Measurements from ENCODE around the gene PTPRA. TPM values are rescaled to one million over a fixed set of nuclear protein-coding genes. Genes with fewer than 3 reads are reported as not detected.

PTPRA gene
- total and polyA plus RNA-seq, 2 of the 4 experiments (the other 2 are of a cell fraction), result 35.0 to 50.0 TPM

- TF ChIP-seq MAZ (IDR thresholded peaks at IDR 0.05; ENCODE audit: borderline replicate concordance, low read depth, low read length), result no peak
- TF ChIP-seq RFX5 (IDR thresholded peaks at IDR 0.05; ENCODE audit: low read depth, low read length), result no peak
- TF ChIP-seq RAD21 (IDR thresholded peaks at IDR 0.05; ENCODE audit: low read length), result no peak
Observed at GRCh38 chr20:2871661-2872458, 1.4 kb upstream of the PTPRA start (continued).

- Histone ChIP-seq H2BK5ac (ENCODE audit: low read depth, low read length, poor library complexity, severe bottlenecking) (no peak overlapping the region), H3K23ac (ENCODE audit: low read depth, low read length) (peak overlapping the region; percentile 85), H2BK15ac (ENCODE audit: low read depth, low read length) (no peak overlapping the region), H3K4me2 (ENCODE audit: low read depth, low read length) (peak overlapping the region; percentile 79), H3K27ac (ENCODE audit: insufficient read depth, low read length) (no peak overlapping the region; the same call in 1 of the 2 replicates), H4K8ac (ENCODE audit: low read depth in 2 of 2, low read length in 2 of 2) (peak overlapping the region; percentile 86 to 88), H4K5ac (ENCODE audit: low read depth, low read length) (peak overlapping the region; percentile 2; the same call in 1 of the 2 replicates), H3K4me3 (ENCODE audit: insufficient read depth, low read depth, low read length) (peak overlapping the region; percentile 97), H3K9me3 (ENCODE audit: control insufficient read depth, insufficient read depth, low read length) (no peaks in the 10 kb centered on the region), H4K91ac (ENCODE audit: insufficient read depth, low read depth, low read length) (peak overlapping the region; percentile 90), H3K36me3 (ENCODE audit: control insufficient read depth, insufficient read depth, low read length) (no peaks in the 10 kb centered on the region), H2BK120ac (ENCODE audit: low read depth, low read length) (no peak overlapping the region; the same call in 1 of the 2 replicates), H3K18ac (ENCODE audit: low read depth, low read length) (no peak overlapping the region), H2AK5ac (ENCODE audit: low read depth, low read length) (peak overlapping the region; percentile 59), H3K4me1 (ENCODE audit: control insufficient read depth, insufficient read depth, low read length) (peaks cover 14% of the 10 kb centered on the region), H2AK9ac (replicated peaks; ENCODE audit: low read depth, low read length, poor library complexity) (peak overlapping the region; percentile 80), H3K27me3 (ENCODE audit: control insufficient read depth, insufficient read depth, low read length) (no peaks in the 10 kb centered on the region), H3K79me1 (ENCODE audit: low read depth in 1 of 2, low read length in 2 of 2) (peaks cover 12 to 42% of the 10 kb centered on the region in 2 experiments), H3K14ac (replicated peaks; ENCODE audit: low read depth, low read length) (peak overlapping the region; percentile 26), H2BK20ac (ENCODE audit: low read depth, low read length) (no peak overlapping the region), H4K20me1 (ENCODE audit: insufficient read depth, low read length) (0 out of 2 replicates have a peak, but pooled peaks cover 11% of the 10 kb centered on the region), H3K56ac (ENCODE audit: extremely low read depth, insufficient read depth, low read length) (peak overlapping the region; percentile 37), H3K9me1 (ENCODE audit: insufficient read depth, low read length) (peaks cover 20% of the 10 kb centered on the region), H2AFZ (replicated peaks; ENCODE audit: low read length, poor library complexity) (peak overlapping the region; percentile 97), H3K4ac (ENCODE audit: low read depth, low read length) (peak overlapping the region; percentile 53), H3K9ac (ENCODE audit: low read depth, low read length) (peak overlapping the region; percentile 58)
- ATAC-seq (ENCODE audit: low read depth), result peak; percentile 39
- intact Hi-C loops (cut with micrococcal nuclease), result no loop called here
- BruUV-seq (replicated peaks), result no TSS peak
- in situ Hi-C loops (cut with MboI; ENCODE audit: low sequenced_read_pairs), result loop anchor here (10.0 kb wide), 1 partner anchor 122 kb away; no protein-coding TSS in a partner anchor
- WGBS, 2 experiments (ENCODE audit: extremely low coverage in 2 of 2, insufficient read length in 1 of 2), result 5% methylated on average over 18 of the region's 49 CpGs; no CpG with 5 or more reads in 1 of the 2 experiments
- TF ChIP-seq RAD21 (IDR thresholded peaks at IDR 0.05; ENCODE audit: low read length), result peak; percentile 6; the same call in 1 of the 2 replicates
- no peak for TF ChIP-seq FOS (IDR thresholded peaks at IDR 0.05; ENCODE audit: low read depth, low read length)
- TF ChIP-seq MAZ (IDR thresholded peaks at IDR 0.05; ENCODE audit: borderline replicate concordance, low read depth, low read length), result no peak
- no peak for TF ChIP-seq USF2 (IDR thresholded peaks at IDR 0.05; ENCODE audit: low read depth, low read length)
- TF ChIP-seq RFX5 (IDR thresholded peaks at IDR 0.05; ENCODE audit: low read depth, low read length), result no peak
- no peak for TF ChIP-seq SMC3 (IDR thresholded peaks at IDR 0.05; ENCODE audit: low read depth, low read length)
- TF ChIP-seq MXI1 (IDR thresholded peaks at IDR 0.05; ENCODE audit: borderline replicate concordance, low read depth, low read length), result peak; percentile 37; the same call in 1 of the 2 replicates
- TF ChIP-seq CTCF (conservative IDR thresholded peaks at IDR 0.05; ENCODE audit: low read depth, low read length), result peak; percentile 33
- CTCF ChIA-PET, result interaction anchor here (1.0 to 1.7 kb wide), 4 partner anchors 20 to 128 kb away, joined by 3 to 4 read pairs (median 4); no protein-coding TSS in a partner anchor
- POLR2A ChIA-PET (ENCODE audit: unreplicated experiment), result interaction anchor here (0.6 kb wide), 1 partner anchor 342 kb away, joined by 7 read pairs; no protein-coding TSS in a partner anchor
- dilution Hi-C loops (cut with HindIII; ENCODE audit: low sequenced_read_pairs, unreplicated experiment), result no loop called here
- DNase-seq, result peak; percentile 43
Observed at GRCh38 chr20:2872459-2873009, 747 bp upstream of the PTPRA start.

Measured in IMR-90 (cell line).